ENCODE results near the gene CCL21. TPM values are rescaled to one million over a fixed set of nuclear protein-coding genes. Genes with fewer than 3 reads are reported as not detected.
"Not testable (repeated sequence)": the region's sequence is repeated elsewhere in the genome, so short reads cannot be mapped to it uniquely, and the experiment has no call there.

CCL21 gene
- total and polyA plus RNA-seq, 10 of the 15 experiments (the other 5 are each of a cell fraction or from before 2014, with no cell fraction given), result 0.26 TPM; not detected in 9

GRCh38 chr9:34723141-34723540 lies 13.2 kb upstream of the CCL21 start (continued):
- TF ChIP-seq CUX1 (IDR thresholded peaks at IDR 0.05; ENCODE audit: insufficient replicate concordance, low read depth, low read length) (no peak), PRDM15 (CRISPR knock-in tag; IDR thresholded peaks at IDR 0.05) (no peak)
- TF ChIP-seq, protein P1, sequence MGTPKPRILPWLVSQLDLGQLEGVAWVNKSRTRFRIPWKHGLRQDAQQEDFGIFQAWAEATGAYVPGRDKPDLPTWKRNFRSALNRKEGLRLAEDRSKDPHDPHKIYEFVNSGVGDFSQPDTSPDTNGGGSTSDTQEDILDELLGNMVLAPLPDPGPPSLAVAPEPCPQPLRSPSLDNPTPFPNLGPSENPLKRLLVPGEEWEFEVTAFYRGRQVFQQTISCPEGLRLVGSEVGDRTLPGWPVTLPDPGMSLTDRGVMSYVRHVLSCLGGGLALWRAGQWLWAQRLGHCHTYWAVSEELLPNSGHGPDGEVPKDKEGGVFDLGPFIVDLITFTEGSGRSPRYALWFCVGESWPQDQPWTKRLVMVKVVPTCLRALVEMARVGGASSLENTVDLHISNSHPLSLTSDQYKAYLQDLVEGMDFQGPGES (IDR thresholded peaks at IDR 0.05), result no peak

DNA sequence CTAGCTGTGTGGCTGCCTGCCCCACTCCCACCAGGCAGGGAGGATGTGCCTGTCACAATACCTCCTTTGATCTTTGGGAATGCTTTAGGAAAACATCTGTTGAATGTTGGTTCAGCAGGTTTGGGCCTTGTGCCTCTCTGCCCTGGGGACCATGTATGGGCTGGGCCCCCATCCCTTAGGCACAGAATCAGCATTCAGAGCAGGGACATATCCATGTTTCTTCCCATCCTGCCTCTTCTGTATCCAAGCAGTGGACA lies 9.8 kb upstream of the CCL21 start:
- DNase-seq (ENCODE audit: low read depth, low spot score); SMC1A ChIA-PET (ENCODE audit: uncharacterized antibody, unreplicated experiment); RAD21 ChIA-PET (ENCODE audit: unreplicated experiment); H3K9me3 ChIP-seq (replicated peaks; ENCODE audit: control insufficient read depth, insufficient read depth, low read length); FAIRE-seq; H3K79me2 ChIP-seq (ENCODE audit: control insufficient read depth, insufficient read depth, low read length); H4K20me1 ChIP-seq (ENCODE audit: control insufficient read depth, insufficient read depth); H3K27me3 ChIP-seq (replicated peaks in 1 of 2; ENCODE audit: control insufficient read depth in 2 of 2, insufficient read depth in 2 of 2, low read length in 1 of 2); H2AFZ ChIP-seq (ENCODE audit: control insufficient read depth, low read depth, low read length); H3K36me3 ChIP-seq (ENCODE audit: control insufficient read depth in 2 of 2, insufficient read depth in 2 of 2, low read length in 1 of 2); H3K9ac ChIP-seq (ENCODE audit: control insufficient read depth, insufficient read depth, low read length); H3K4me3 ChIP-seq; H3K4me2 ChIP-seq (ENCODE audit: control insufficient read depth, insufficient read depth); intact Hi-C loops (cut with micrococcal nuclease; ENCODE audit: unreplicated experiment); ATAC-seq; BruUV-seq (replicated peaks); CTCF ChIA-PET; in situ Hi-C loops (cut with MboI); H3K4me1 ChIP-seq (ENCODE audit: control insufficient read depth, insufficient read depth, low read length); POLR2A ChIA-PET; H3K27ac ChIP-seq (ENCODE audit: control insufficient read depth, insufficient read depth): not testable (repeated sequence)
